H1 (cell line): Measurements from ENCODE around the gene THBD. TPM values are rescaled to one million over a fixed set of nuclear protein-coding genes. Genes with fewer than 3 reads are reported as not detected.
A peak's percentile ranks its signal among the peaks of the same experiment; 100 is the strongest.

Experiments
- CTCF ChIA-PET: fragments of 300-600 bp; sonication (Branson Sonifier 250); formaldehyde crosslinking; loops from one replicate; lab custom pipeline; 2021; ENCODE audit not compliant: partially characterized antibody; lab: Charles Lee
- POLR2A ChIA-PET: fragments of 300-600 bp; sonication (Branson Sonifier 250); formaldehyde crosslinking; loops from one replicate; lab custom pipeline; 2021; ENCODE audit warnings: inconsistent platforms; ENCODE audit not compliant: partially characterized antibody; lab: Charles Lee
- DNase-seq, 2 experiments: peaks; one replicate each; pipeline versions ENCODE4 v3.0.0 to v3.0.0-alpha.2; 2010 to 2022; ENCODE audit warnings: low spot score in 2 of 2, low read depth in 1 of 2, mixed read lengths in 1 of 2
- FAIRE-seq: peaks from 2 replicates; lab custom pipeline; 2011; peaks lifted over from hg19 to GRCh38; lab: Jason Lieb, UNC
- H2AFZ ChIP-seq: 2 replicates; pipeline ENCODE4 v1.8.1; 2012; ENCODE audit warnings: low read length, inconsistent platforms
- H2AK5ac ChIP-seq: 2 replicates; pipeline ENCODE4 v1.6.1; 2013; ENCODE audit warnings: low read depth, low read length
- H2BK120ac ChIP-seq: replicated peaks from 2 replicates; pipeline ENCODE3; 2013; ENCODE audit warnings: low read depth, low read length, inconsistent platforms
- H2BK12ac ChIP-seq: 2 replicates; pipeline ENCODE4 v1.6.1; 2013; ENCODE audit warnings: low read depth, low read length
- H2BK15ac ChIP-seq: 2 replicates; pipeline ENCODE4 v1.6.1; 2013; ENCODE audit warnings: low read length
- H2BK20ac ChIP-seq: 2 replicates; pipeline ENCODE4 v1.6.1; 2013; ENCODE audit warnings: low read length
- H2BK5ac ChIP-seq: 2 replicates; pipeline ENCODE4 v1.6.1; 2013; ENCODE audit warnings: low read depth, low read length
- H3K14ac ChIP-seq: 2 replicates; pipeline ENCODE4 v1.6.1; 2013; ENCODE audit warnings: inconsistent platforms; ENCODE audit not compliant: insufficient read length
- H3K18ac ChIP-seq: 2 replicates; pipeline ENCODE4 v1.6.1; 2013; ENCODE audit warnings: low read length; ENCODE audit errors: extremely low read depth
- H3K23ac ChIP-seq: 2 replicates; pipeline ENCODE4 v1.6.1; 2013; ENCODE audit warnings: inconsistent platforms; ENCODE audit not compliant: insufficient read length
- H3K23me2 ChIP-seq: 2 replicates; pipeline ENCODE4 v1.6.1; 2013; ENCODE audit warnings: low read depth, low read length
- H3K27ac ChIP-seq: 2 replicates; pipeline ENCODE4 v1.6.1; 2011; ENCODE audit warnings: low read depth, low read length, inconsistent platforms
- H3K27me3 ChIP-seq, 4 experiments: replicated peaks in 1 of 4; 1 replicate in 1 of 4; 2 replicates in 3 of 4; pipeline versions ENCODE4 v1.6.1 to v1.8.1; 2011 to 2013; ENCODE audit warnings: low read length in 3 of 4, mild to moderate bottlenecking in 3 of 4, inconsistent platforms in 2 of 4, mixed read lengths in 2 of 4, moderate library complexity in 1 of 4; ENCODE audit not compliant: control insufficient read depth in 3 of 4, insufficient read depth in 3 of 4; ENCODE audit errors: extremely low read depth in 1 of 4
- H3K36me3 ChIP-seq, 4 experiments: 2 replicates each; pipeline versions ENCODE4 v1.6.1 to v1.8.1; 2011 to 2013; ENCODE audit warnings: mild to moderate bottlenecking in 4 of 4, low read length in 3 of 4, moderate library complexity in 2 of 4, control low read depth in 1 of 4, inconsistent platforms in 1 of 4; ENCODE audit not compliant: insufficient read depth in 4 of 4, control insufficient read depth in 2 of 4
- H3K4ac ChIP-seq: replicated peaks from 2 replicates; pipeline ENCODE3; 2013; ENCODE audit warnings: low read length, low read depth, mixed read lengths, inconsistent platforms; ENCODE audit not compliant: insufficient read length
- H3K4me1 ChIP-seq, 4 experiments: replicated peaks in 1 of 4; 1 replicate in 1 of 4; 2 replicates in 3 of 4; pipeline versions ENCODE4 v1.6.1 to v1.8.1; 2011 to 2013; ENCODE audit warnings: low read length in 3 of 4, inconsistent platforms in 2 of 4, mixed read lengths in 1 of 4; ENCODE audit not compliant: insufficient read depth in 4 of 4, control insufficient read depth in 3 of 4
- H3K4me2 ChIP-seq, 2 experiments: 2 replicates each; pipeline versions ENCODE4 v1.6.1 to v1.8.1; 2011 to 2013; ENCODE audit warnings: low read depth in 2 of 2, low read length in 2 of 2, control low read depth in 1 of 2, inconsistent platforms in 1 of 2, mild to moderate bottlenecking in 1 of 2; ENCODE audit not compliant: insufficient read depth in 1 of 2
- H3K4me3 ChIP-seq, 4 experiments: fragments of 200-600, 300-600 bp in 1 of 4; sonication (generic), shearing (Covaris generic), sonication (Bioruptor Twin) in 1 of 4; 2 replicates each; pipeline versions ENCODE4 v1.5.1 to v1.8.1; 2011 to 2016; ENCODE audit warnings: low read length in 4 of 4, low read depth in 3 of 4, control low read depth in 2 of 4, inconsistent platforms in 2 of 4, mild to moderate bottlenecking in 2 of 4, mixed read lengths in 1 of 4, moderate library complexity in 1 of 4; ENCODE audit not compliant: insufficient read depth in 2 of 4; ENCODE audit errors: extremely low read depth in 1 of 4
- H3K56ac ChIP-seq: replicated peaks from 2 replicates; pipeline ENCODE3; 2013; ENCODE audit warnings: low read depth, mild to moderate bottlenecking, mixed read lengths, low read length, inconsistent platforms; ENCODE audit not compliant: insufficient read length
- H3K79me1 ChIP-seq: 2 replicates; pipeline ENCODE4 v1.6.1; 2013; ENCODE audit warnings: low read depth, low read length, control low read depth
- H3K79me2 ChIP-seq, 2 experiments: 2 replicates each; pipeline versions ENCODE4 v1.6.1 to v1.8.1; 2012 to 2013; ENCODE audit warnings: low read length in 2 of 2, mild to moderate bottlenecking in 2 of 2, inconsistent platforms in 1 of 2; ENCODE audit not compliant: insufficient read depth in 2 of 2, control insufficient read depth in 1 of 2
- H3K9ac ChIP-seq, 4 experiments: replicated peaks in 1 of 4; 1 replicate in 1 of 4; 2 replicates in 3 of 4; pipeline versions ENCODE4 v1.6.1 to v1.8.1; 2011 to 2013; ENCODE audit warnings: low read depth in 3 of 4, low read length in 3 of 4, control low read depth in 2 of 4, mild to moderate bottlenecking in 2 of 4, moderate library complexity in 2 of 4, inconsistent platforms in 1 of 4; ENCODE audit errors: extremely low read depth in 1 of 4
- H3K9me3 ChIP-seq, 2 experiments: 2 replicates each; pipeline versions ENCODE4 v1.6.1 to v1.8.1; 2012 to 2013; ENCODE audit warnings: mild to moderate bottlenecking in 2 of 2, moderate library complexity in 2 of 2, control low read depth in 1 of 2, inconsistent platforms in 1 of 2, low read depth in 1 of 2, low read length in 1 of 2, mixed read lengths in 1 of 2; ENCODE audit not compliant: insufficient read depth in 2 of 2
- H4K20me1 ChIP-seq, 2 experiments: replicated peaks in 1 of 2; 2 replicates each; pipeline versions ENCODE3 to v1.8.1; 2011 to 2013; ENCODE audit warnings: inconsistent platforms in 2 of 2, low read length in 2 of 2, mild to moderate bottlenecking in 1 of 2; ENCODE audit not compliant: insufficient read depth in 2 of 2, control insufficient read depth in 1 of 2
- H4K5ac ChIP-seq: 2 replicates; pipeline ENCODE4 v1.6.1; 2013; ENCODE audit warnings: low read length, low read depth, mixed read lengths, inconsistent platforms; ENCODE audit not compliant: insufficient read length
- H4K8ac ChIP-seq: 2 replicates; pipeline ENCODE4 v1.8.0; 2013; ENCODE audit warnings: mild to moderate bottlenecking, moderate library complexity, low read length, inconsistent platforms; ENCODE audit not compliant: insufficient read depth; ENCODE audit errors: extremely low read depth
- H4K91ac ChIP-seq: replicated peaks from 2 replicates; pipeline ENCODE3; 2013; ENCODE audit warnings: low read length, mixed read lengths, inconsistent platforms; ENCODE audit not compliant: insufficient read length
- CBX5 ChIP-seq: fragments of 300-800, 300-1000 bp; sonication (generic); IDR thresholded peaks from 2 replicates; pipeline ENCODE4 v1.7.1; 2016; ENCODE audit warnings: antibody characterized with exemption, low read length, low read depth
- GTF2F1 ChIP-seq: IDR thresholded peaks from 2 replicates; pipeline ENCODE4 v1.6.1; 2012; ENCODE audit warnings: low read depth, low read length, improper control_type of control experiment, borderline replicate concordance
- KDM4A ChIP-seq: IDR thresholded peaks from one replicate; pipeline ENCODE4 v1.7.1; 2012; ENCODE audit warnings: low read depth, mild to moderate bottlenecking, moderate library complexity, low read length, inconsistent platforms; ENCODE audit not compliant: severe bottlenecking
- MAFK ChIP-seq: IDR thresholded peaks from 2 replicates; pipeline ENCODE4 v1.6.1; 2012; ENCODE audit warnings: low read depth, mild to moderate bottlenecking, improper control_type of control experiment, low read length
- RAD21 ChIP-seq, 2 experiments: IDR thresholded peaks in 1 of 2; conservative IDR thresholded peaks in 1 of 2; 2 replicates each; pipeline ENCODE4 v1.6.1; 2011; ENCODE audit warnings: low read depth in 2 of 2, low read length in 2 of 2, improper control_type of control experiment in 1 of 2, inconsistent platforms in 1 of 2, mild to moderate bottlenecking in 1 of 2, moderate library complexity in 1 of 2
- RXRA ChIP-seq: IDR thresholded peaks from 2 replicates; pipeline ENCODE4 v1.6.1; 2011; ENCODE audit warnings: low read depth, mild to moderate bottlenecking, low read length, moderate library complexity; ENCODE audit not compliant: insufficient read depth
- SIX5 ChIP-seq: IDR thresholded peaks from 2 replicates; pipeline ENCODE4 v1.6.1; 2011; ENCODE audit warnings: mild to moderate bottlenecking, low read depth, low read length
- WGBS, 2 experiments: shearing (Covaris generic) in 1 of 2; methylation state at CpG; one replicate each; pipeline versions ENCODE4 v1.1.6 to v1.1.7; 2013 to 2015; ENCODE audit warnings: low lambda C conversion rate in 2 of 2, mixed read lengths in 2 of 2, inconsistent platforms in 1 of 2, low coverage in 1 of 2, missing lambda C conversion rate in 1 of 2; ENCODE audit not compliant: insufficient replicate concordance in 2 of 2, insufficient coverage in 1 of 2, insufficient read length in 1 of 2; ENCODE audit errors: extremely low coverage in 1 of 2, missing lambda C conversion rate in 1 of 2; 5-methylcytosine and 5-hydroxymethylcytosine counted together
- polyA plus RNA-seq, 7 experiments: library from polyadenylated mRNA; depleted of rRNA in 3 of 7; stranded (reverse) in 5 of 7; unstranded in 2 of 7; fragments of >200 nt in 5 of 7; fragments of 200-250 nt in 2 of 7; gene quantifications; 1 replicate in 5 of 7; 2 replicates in 1 of 7; 4 replicates in 1 of 7; pipeline versions ENCODE4 v1.2.1 to v1.2.3, GENCODE V29; 2011 to 2013; ENCODE audit warnings: missing spikeins in 2 of 7, mixed read lengths in 2 of 7
- total RNA-seq: library from RNA; stranded (reverse); fragmentation: NEBNext Ultra II Directional; extraction: Animal tissue kit (Norgen Biotek cat#: 25700); gene quantifications from 2 replicates; pipeline ENCODE4 v1.2.1, GENCODE V29; 2021
- TF ChIP-seq, protein P1 (sequence below), 3 experiments: IDR thresholded peaks; 1 replicate in 2 of 3; 2 replicates in 1 of 3; pipeline versions ENCODE4 v1.5.1 to v1.6.1; 2011; ENCODE audit warnings: low read length in 3 of 3, mild to moderate bottlenecking in 3 of 3, inconsistent platforms in 2 of 3, low read depth in 1 of 3, moderate library complexity in 1 of 3; ENCODE audit not compliant: insufficient read depth in 1 of 3; ENCODE audit errors: control extremely low read depth in 1 of 3
- TF ChIP-seq, protein P2 (sequence below): IDR thresholded peaks from 2 replicates; pipeline ENCODE4 v1.6.1; 2012; ENCODE audit warnings: inconsistent platforms

Gene THBD
- total and polyA plus RNA-seq, 2 of the 8 experiments (the other 6 are each of a cell fraction or from before 2014, with no cell fraction given), result 0.21 to 0.43 TPM

DNA sequence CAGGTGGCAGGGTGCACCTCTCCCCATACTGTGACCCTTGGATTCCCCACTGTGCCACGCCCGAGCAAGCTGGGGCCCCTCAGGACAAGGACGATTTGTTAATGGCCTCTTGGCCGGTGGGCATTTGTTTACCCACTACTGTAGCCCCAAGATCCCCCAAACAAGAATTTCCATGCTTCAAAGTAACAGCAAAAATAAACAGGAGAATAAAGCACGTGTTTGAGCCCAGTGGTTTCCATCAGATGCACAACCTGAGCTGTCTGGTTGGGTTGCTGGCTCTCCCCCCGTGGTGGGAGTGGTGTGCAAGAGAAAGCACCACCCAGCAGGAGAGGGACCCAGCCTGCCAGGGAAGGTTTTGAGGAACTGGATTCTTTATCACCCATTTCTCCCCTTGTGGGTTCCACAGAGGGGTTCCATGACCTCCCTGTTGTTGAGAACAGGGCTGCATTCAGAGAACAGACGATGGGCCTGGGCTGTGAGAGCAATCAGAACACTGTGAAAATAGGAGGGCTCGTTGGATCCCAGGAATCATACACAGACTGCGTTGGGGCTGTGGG, 31.9 kb upstream of the THBD start:
- H3K4me2 ChIP-seq, result no peak overlapping the region
- no peak for FAIRE-seq
- no peak overlapping the region for H2AK5ac ChIP-seq
- H3K23ac ChIP-seq, result no peak overlapping the region
- ChIA-PET POLR2A (no interaction called here), CTCF (interaction anchor here (0.7 to 4.8 kb wide), 2 partner anchors 9 to 19 kb away, joined by 3 to 43 read pairs; no protein-coding TSS in a partner anchor)
- no peaks in the 10 kb centered on the region for H3K36me3 ChIP-seq
- H3K23me2 ChIP-seq, result no peaks in the 10 kb centered on the region
- H3K9ac ChIP-seq, result no peak overlapping the region
- H3K4me3 ChIP-seq, result no peak overlapping the region
- H2BK120ac ChIP-seq, result no peak overlapping the region
- H3K14ac ChIP-seq, result no peak overlapping the region
- no peak overlapping the region for H2BK15ac ChIP-seq
- H4K20me1 ChIP-seq, result no peaks in the 10 kb centered on the region
- no peaks in the 10 kb centered on the region for H3K79me1 ChIP-seq
- H2BK5ac ChIP-seq, result no peak overlapping the region
- H3K18ac ChIP-seq, result no peak overlapping the region
- 92% methylated on average over 9 of the region's 9 CpGs; no CpG with 5 or more reads in 1 of the 2 experiments for WGBS, 2 experiments
- no peak overlapping the region for H3K27ac ChIP-seq
- H4K91ac ChIP-seq, result no peak overlapping the region
- H3K9me3 ChIP-seq, result no peaks in the 10 kb centered on the region
- no peak overlapping the region for H4K5ac ChIP-seq
- no peak overlapping the region for H3K4ac ChIP-seq
- no peak for DNase-seq
- peaks cover 0 to 7% (median 2%) of the 10 kb centered on the region in 4 experiments; a peak in 2 of 7 replicates for H3K4me1 ChIP-seq
- H3K79me2 ChIP-seq, result no peaks in the 10 kb centered on the region
- H2BK12ac ChIP-seq, result no peak overlapping the region
- H3K56ac ChIP-seq, result no peak overlapping the region
- no peaks in the 10 kb centered on the region for H3K27me3 ChIP-seq
- H2BK20ac ChIP-seq, result no peak overlapping the region
- H4K8ac ChIP-seq, result no peak overlapping the region
- H2AFZ ChIP-seq, result peak overlapping the region; percentile 39; the same call in 1 of the 2 replicates
- TF ChIP-seq, protein P1, sequence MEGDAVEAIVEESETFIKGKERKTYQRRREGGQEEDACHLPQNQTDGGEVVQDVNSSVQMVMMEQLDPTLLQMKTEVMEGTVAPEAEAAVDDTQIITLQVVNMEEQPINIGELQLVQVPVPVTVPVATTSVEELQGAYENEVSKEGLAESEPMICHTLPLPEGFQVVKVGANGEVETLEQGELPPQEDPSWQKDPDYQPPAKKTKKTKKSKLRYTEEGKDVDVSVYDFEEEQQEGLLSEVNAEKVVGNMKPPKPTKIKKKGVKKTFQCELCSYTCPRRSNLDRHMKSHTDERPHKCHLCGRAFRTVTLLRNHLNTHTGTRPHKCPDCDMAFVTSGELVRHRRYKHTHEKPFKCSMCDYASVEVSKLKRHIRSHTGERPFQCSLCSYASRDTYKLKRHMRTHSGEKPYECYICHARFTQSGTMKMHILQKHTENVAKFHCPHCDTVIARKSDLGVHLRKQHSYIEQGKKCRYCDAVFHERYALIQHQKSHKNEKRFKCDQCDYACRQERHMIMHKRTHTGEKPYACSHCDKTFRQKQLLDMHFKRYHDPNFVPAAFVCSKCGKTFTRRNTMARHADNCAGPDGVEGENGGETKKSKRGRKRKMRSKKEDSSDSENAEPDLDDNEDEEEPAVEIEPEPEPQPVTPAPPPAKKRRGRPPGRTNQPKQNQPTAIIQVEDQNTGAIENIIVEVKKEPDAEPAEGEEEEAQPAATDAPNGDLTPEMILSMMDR (IDR thresholded peaks at IDR 0.05; ENCODE audit: control extremely low read depth in 1 of 3, insufficient read depth in 1 of 3, low read depth in 1 of 3, low read length in 3 of 3), result no peak
- TF ChIP-seq MAFK (no peak), SIX5 (no peak), RXRA (no peak), KDM4A (no peak), RAD21 (IDR thresholded peaks at IDR 0.05 in 1 of 2, conservative IDR thresholded peaks at IDR 0.05 in 1 of 2; ENCODE audit: low read depth in 2 of 2, low read length in 2 of 2) (no peak), CBX5 (no peak), GTF2F1 (no peak)
- TF ChIP-seq, protein P2, sequence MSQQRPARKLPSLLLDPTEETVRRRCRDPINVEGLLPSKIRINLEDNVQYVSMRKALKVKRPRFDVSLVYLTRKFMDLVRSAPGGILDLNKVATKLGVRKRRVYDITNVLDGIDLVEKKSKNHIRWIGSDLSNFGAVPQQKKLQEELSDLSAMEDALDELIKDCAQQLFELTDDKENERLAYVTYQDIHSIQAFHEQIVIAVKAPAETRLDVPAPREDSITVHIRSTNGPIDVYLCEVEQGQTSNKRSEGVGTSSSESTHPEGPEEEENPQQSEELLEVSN, result no peak
